Retinal pigment epithelial cell (primary cell): ENCODE data around the gene WDR59.

ENCODE experiments used
- DNase-seq: peaks from one replicate; pipeline ENCODE4 v3.0.0-alpha.2; 2010; ENCODE audit warnings: low read depth
- H3K4me3 ChIP-seq: 2 replicates; pipeline ENCODE4 v1.5.1; 2011; ENCODE audit warnings: mild to moderate bottlenecking, low read length, control low read depth, moderate library complexity
- CTCF ChIP-seq: conservative IDR thresholded peaks from 2 replicates; pipeline ENCODE4 v1.5.1; 2011; ENCODE audit warnings: low read depth, low read length, control low read depth, inconsistent platforms

The WDR59 gene

GRCh38 chr16:74825941-74826340, 159.0 kb downstream of the WDR59 start:
- no peak for TF ChIP-seq CTCF
- DNase-seq = no peak
- no peak overlapping the region for H3K4me3 ChIP-seq

- no peak for TF ChIP-seq CTCF
- DNase-seq = no peak
- no peak overlapping the region for H3K4me3 ChIP-seq
These were observed 159.9 kb downstream of the WDR59 start for GRCh38 chr16:74825016-74825415.
